Measurements from ENCODE around the gene ZNF862.

ZNF862 gene

GRCh38 chr7:149821191-149822148, 16.7 kb upstream of the ZNF862 start:
- no peak for DNase-seq (ENCODE audit: low spot score)

GRCh38 chr7:149822353-149822943, 15.7 kb upstream of the ZNF862 start:
- TF ChIP-seq CTCF (IDR thresholded peaks at IDR 0.05; ENCODE audit: extremely low read depth, missing control alignments) = no peak
- DNase-seq (ENCODE audit: low spot score) = no peak

More at GRCh38 chr7:149821191-149822148, 16.7 kb upstream of the ZNF862 start:
- TF ChIP-seq CTCF (IDR thresholded peaks at IDR 0.05; ENCODE audit: extremely low read depth, missing control alignments) = no peak

- no peak for DNase-seq (ENCODE audit: low spot score)
- TF ChIP-seq CTCF (IDR thresholded peaks at IDR 0.05; ENCODE audit: extremely low read depth, missing control alignments) = no peak
Observed at GRCh38 chr7:149823191-149823630, 15.0 kb upstream of the ZNF862 start.

- TF ChIP-seq CTCF (IDR thresholded peaks at IDR 0.05; ENCODE audit: extremely low read depth, missing control alignments) = no peak
- DNase-seq (ENCODE audit: low spot score) = no peak
Observed at GRCh38 chr7:149823631-149824199, 14.5 kb upstream of the ZNF862 start.

- no peak for DNase-seq (ENCODE audit: low spot score)
- TF ChIP-seq CTCF (IDR thresholded peaks at IDR 0.05; ENCODE audit: extremely low read depth, missing control alignments) = no peak
Observed at GRCh38 chr7:149824301-149824741, 13.9 kb upstream of the ZNF862 start.

GRCh38 chr7:149824748-149825566, 13.2 kb upstream of the ZNF862 start:
- DNase-seq (ENCODE audit: low spot score) = no peak
- TF ChIP-seq CTCF (IDR thresholded peaks at IDR 0.05; ENCODE audit: extremely low read depth, missing control alignments) = no peak

Data from GM20000 (cell line).